RWPE1 (cell line): ENCODE measurements around the gene ADGRL3.

Source experiments
- CTCF ChIA-PET: fragments of 350-600 bp; sonication (Branson Sonifier 250); formaldehyde crosslinking; extraction: SDS; loops from one replicate; lab custom pipeline; 2021; lab: Yijun Ruan, JAX
- POLR2A ChIA-PET: fragments of 400-600 bp; formaldehyde crosslinking; extraction: SDS; loops from one replicate; lab custom pipeline; 2020; ENCODE audit warnings: antibody characterized with exemption; ENCODE audit not compliant: low non-redundant PET; lab: Yijun Ruan, JAX
- DNase-seq: peaks from one replicate; pipeline ENCODE4 v3.0.0; 2012; ENCODE audit warnings: low spot score
- H3K27ac ChIP-seq: fragments of 450-650 bp; 2 replicates; pipeline ENCODE4 v1.5.1; 2017
- TF ChIP-seq, protein P1 (sequence below): fragments of 450-650 bp; conservative IDR thresholded peaks from 2 replicates; pipeline ENCODE4 v1.5.1; 2017; ENCODE audit warnings: low read depth, mild to moderate bottlenecking

Gene ADGRL3

DNA sequence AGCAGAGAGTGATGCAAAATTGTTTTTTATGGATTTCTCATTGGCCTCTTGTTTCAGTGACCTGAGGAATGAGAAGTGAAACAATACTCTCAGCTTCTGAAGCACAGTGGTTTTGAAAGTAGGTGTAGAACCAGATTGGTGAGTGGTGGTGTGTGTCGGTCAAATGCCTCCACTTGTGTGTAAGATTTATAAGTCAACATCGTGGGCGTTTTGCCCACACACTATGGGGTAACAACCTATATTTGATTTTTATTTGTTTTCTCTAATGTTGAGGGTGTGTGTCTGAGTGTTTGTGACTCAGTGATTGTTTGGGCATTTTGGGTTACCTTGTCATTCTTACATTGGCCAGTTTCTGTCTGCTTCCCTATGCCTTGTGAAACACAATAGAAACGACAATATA, 23.3 kb downstream of the ADGRL3 start:
- DNase-seq: no peak
- CTCF ChIA-PET: no interaction called here
- TF ChIP-seq, protein P1, sequence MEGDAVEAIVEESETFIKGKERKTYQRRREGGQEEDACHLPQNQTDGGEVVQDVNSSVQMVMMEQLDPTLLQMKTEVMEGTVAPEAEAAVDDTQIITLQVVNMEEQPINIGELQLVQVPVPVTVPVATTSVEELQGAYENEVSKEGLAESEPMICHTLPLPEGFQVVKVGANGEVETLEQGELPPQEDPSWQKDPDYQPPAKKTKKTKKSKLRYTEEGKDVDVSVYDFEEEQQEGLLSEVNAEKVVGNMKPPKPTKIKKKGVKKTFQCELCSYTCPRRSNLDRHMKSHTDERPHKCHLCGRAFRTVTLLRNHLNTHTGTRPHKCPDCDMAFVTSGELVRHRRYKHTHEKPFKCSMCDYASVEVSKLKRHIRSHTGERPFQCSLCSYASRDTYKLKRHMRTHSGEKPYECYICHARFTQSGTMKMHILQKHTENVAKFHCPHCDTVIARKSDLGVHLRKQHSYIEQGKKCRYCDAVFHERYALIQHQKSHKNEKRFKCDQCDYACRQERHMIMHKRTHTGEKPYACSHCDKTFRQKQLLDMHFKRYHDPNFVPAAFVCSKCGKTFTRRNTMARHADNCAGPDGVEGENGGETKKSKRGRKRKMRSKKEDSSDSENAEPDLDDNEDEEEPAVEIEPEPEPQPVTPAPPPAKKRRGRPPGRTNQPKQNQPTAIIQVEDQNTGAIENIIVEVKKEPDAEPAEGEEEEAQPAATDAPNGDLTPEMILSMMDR: no peak

DNA sequence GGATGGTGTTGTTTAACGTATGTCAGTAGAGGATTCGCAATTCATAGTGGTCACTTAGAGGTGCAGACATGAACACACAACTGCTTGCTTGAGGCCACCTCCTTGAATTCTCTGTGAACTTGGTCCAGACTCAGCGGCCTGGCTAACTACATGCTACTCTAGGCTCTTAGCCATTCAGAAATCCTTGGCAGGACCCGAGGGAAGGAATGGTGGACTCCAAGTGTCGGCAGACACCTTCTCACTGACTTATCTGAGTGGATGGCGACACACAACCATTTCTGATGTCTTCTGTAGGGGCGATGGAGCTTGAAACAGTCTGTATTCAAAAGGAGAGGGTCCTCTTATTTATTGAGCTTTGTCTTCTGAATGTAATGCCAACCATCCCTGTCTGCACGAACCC, 24.4 kb downstream of the ADGRL3 start:
- DNase-seq: no peak
- no peak overlapping the region for H3K27ac ChIP-seq
- POLR2A ChIA-PET: no interaction called here
- TF ChIP-seq, protein P1: no peak
- CTCF ChIA-PET: interaction anchor here (0.6 kb wide), 1 partner anchor 434 kb away, joined by 3 read pairs; no protein-coding TSS in a partner anchor

More for the DNA sequence above, 23.3 kb downstream of the ADGRL3 start:
- POLR2A ChIA-PET: no interaction called here
- no peak overlapping the region for H3K27ac ChIP-seq

DNA sequence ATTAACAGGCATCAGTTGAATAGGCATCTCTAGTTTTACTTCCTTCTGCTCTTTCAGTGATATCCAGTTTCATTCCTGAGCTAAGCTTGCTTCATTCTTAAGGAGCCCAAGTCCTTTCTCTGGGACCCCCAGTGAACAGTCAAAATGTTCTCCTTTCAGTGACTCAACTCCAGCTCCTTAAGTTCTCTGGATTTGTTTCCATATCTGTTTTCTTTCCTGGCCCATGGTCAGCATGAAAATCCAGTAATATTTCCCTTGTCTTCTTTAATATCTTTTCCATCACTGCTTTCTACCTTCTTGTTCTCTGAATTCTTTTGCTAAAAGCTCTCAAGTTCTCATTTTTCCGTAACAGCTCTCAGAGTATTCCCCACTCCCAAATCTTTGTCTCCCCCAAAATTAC, 25.5 kb downstream of the ADGRL3 start:
- TF ChIP-seq, protein P1: no peak
- H3K27ac ChIP-seq: no peak overlapping the region
- ChIA-PET POLR2A (no interaction called here), CTCF (interaction anchor here (0.6 to 0.7 kb wide), 2 partner anchors 524 to 712 kb away, joined by 3 to 4 read pairs; no protein-coding TSS in a partner anchor)
- DNase-seq: no peak

DNA sequence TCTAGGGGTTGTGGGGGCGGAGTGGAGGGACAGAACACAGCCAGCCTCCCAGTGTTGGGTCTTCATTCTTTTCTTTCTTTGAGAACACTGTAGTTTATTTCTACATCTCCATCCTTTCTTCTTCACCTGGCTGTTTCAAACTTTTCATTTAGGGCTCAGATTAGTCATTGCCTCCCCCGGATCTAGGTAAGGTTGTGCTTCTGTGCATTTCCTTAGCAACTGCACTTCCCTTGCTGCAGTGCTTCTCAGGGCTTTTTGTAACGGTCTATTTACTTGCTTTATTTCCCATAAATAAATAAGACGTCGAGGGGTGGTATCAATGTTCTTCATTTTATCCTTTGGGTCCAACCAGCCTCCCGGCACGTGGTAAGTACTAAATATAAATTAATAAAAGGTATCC, 31.3 kb downstream of the ADGRL3 start:
- ChIA-PET CTCF (no interaction called here), POLR2A (no interaction called here)
- TF ChIP-seq, protein P1: no peak
- no peak overlapping the region for H3K27ac ChIP-seq
- DNase-seq: no peak

DNA sequence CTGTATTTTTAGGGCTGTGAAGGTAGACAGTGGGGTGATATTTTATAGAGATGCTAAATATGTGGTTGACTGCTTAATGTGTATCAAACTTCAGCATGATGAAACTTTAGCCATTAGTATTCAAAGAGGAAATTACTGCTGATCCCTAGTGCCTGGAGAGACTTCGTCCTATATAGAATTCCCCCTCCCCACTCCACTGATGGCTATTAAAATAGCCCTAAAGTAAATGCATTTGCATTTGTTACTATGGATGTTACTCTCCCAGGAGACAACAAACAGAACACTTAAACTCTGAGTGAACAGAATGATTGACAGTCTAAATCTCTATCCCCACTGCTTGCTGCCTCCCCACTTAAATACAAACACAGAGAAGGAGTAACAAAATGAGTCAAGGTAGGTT, 39.1 kb downstream of the ADGRL3 start:
- TF ChIP-seq, protein P1: no peak
- no peak for DNase-seq
- no peak overlapping the region for H3K27ac ChIP-seq
- CTCF ChIA-PET: no interaction called here
- POLR2A ChIA-PET: no interaction called here

DNA sequence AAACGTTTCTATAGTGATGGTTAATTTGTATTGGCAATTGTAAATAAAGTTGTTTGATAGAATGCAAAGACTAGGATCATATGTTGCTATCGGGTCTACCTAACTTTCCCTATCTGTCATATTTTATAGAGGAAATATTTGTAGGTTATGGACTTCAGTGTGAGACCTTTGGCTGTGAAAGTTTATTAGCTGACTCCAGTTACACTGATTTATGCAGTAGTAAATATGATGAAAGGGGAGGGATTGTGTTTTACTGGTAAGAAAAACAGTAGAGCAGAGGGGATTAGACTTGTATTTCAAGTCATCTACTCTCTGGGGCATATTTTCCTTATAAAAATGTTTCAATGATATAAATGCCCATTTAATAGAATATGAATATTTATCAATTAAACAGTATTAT, 43.8 kb downstream of the ADGRL3 start:
- DNase-seq: no peak
- H3K27ac ChIP-seq: no peak overlapping the region
- ChIA-PET POLR2A (no interaction called here), CTCF (no interaction called here)
- TF ChIP-seq, protein P1: no peak
